PFSK-1 (cell line): ENCODE results near the gene TRIL.

Experiments
- FOXP2 ChIP-seq: optimal IDR thresholded peaks from 2 replicates; pipeline ENCODE3; 2011; ENCODE audit warnings: borderline replicate concordance, control low read depth, inconsistent platforms; ENCODE audit not compliant: insufficient read depth; ENCODE audit errors: extremely low read length, extremely low read depth
- POLR2AphosphoS5 ChIP-seq: IDR thresholded peaks from 2 replicates; pipeline ENCODE4 v1.6.1; 2012; ENCODE audit warnings: low read depth, mild to moderate bottlenecking, control low read depth, low read length, moderate library complexity
- REST ChIP-seq, 2 experiments: IDR thresholded peaks; 2 replicates each; pipeline versions ENCODE4 v1.6.1 to v1.8.0; 2011 to 2012; ENCODE audit warnings: low read depth in 2 of 2, low read length in 2 of 2, control low read depth in 1 of 2, inconsistent platforms in 1 of 2, mild to moderate bottlenecking in 1 of 2, moderate library complexity in 1 of 2; ENCODE audit not compliant: insufficient read depth in 1 of 2
- SIN3A ChIP-seq: IDR thresholded peaks from 2 replicates; pipeline ENCODE4 v1.6.1; 2012; ENCODE audit warnings: mild to moderate bottlenecking, low read length, moderate library complexity, borderline replicate concordance; ENCODE audit not compliant: insufficient read depth
- TAF1 ChIP-seq: IDR thresholded peaks from 2 replicates; pipeline ENCODE4 v1.6.1; 2012; ENCODE audit warnings: low read length, control low read depth, borderline replicate concordance; ENCODE audit not compliant: insufficient read depth

The TRIL gene

GRCh38 chr7:29000717-29001076, 42.6 kb upstream of the TRIL start:
- TF ChIP-seq POLR2AphosphoS5: no peak
- no peak for TF ChIP-seq REST (IDR thresholded peaks at IDR 0.05; ENCODE audit: insufficient read depth in 1 of 2, low read depth in 2 of 2, low read length in 2 of 2)
- TF ChIP-seq SIN3A: no peak
- TF ChIP-seq FOXP2: no peak
- TF ChIP-seq TAF1: no peak

- no peak for TF ChIP-seq SIN3A
- TF ChIP-seq POLR2AphosphoS5: no peak
- TF ChIP-seq TAF1: no peak
- TF ChIP-seq FOXP2: no peak
- no peak for TF ChIP-seq REST (IDR thresholded peaks at IDR 0.05; ENCODE audit: insufficient read depth in 1 of 2, low read depth in 2 of 2, low read length in 2 of 2)
Measured at GRCh38 chr7:28999895-29000716, 42.0 kb upstream of the TRIL start.

- TF ChIP-seq REST (IDR thresholded peaks at IDR 0.05; ENCODE audit: insufficient read depth in 1 of 2, low read depth in 2 of 2, low read length in 2 of 2) (no peak), FOXP2 (no peak), TAF1 (no peak), SIN3A (no peak), POLR2AphosphoS5 (no peak)
Measured at GRCh38 chr7:28999427-28999826, 41.3 kb upstream of the TRIL start.

GRCh38 chr7:28998105-28998504, 40.0 kb upstream of the TRIL start:
- no peak for TF ChIP-seq REST (IDR thresholded peaks at IDR 0.05; ENCODE audit: insufficient read depth in 1 of 2, low read depth in 2 of 2, low read length in 2 of 2)

- TF ChIP-seq SIN3A (no peak), REST (IDR thresholded peaks at IDR 0.05; ENCODE audit: insufficient read depth in 1 of 2, low read depth in 2 of 2, low read length in 2 of 2) (no peak), POLR2AphosphoS5 (no peak)
Measured at GRCh38 chr7:28996836-28997235, 38.7 kb upstream of the TRIL start.
